Mucosa of descending colon (tissue), 3 donors: ENCODE data around the gene UNC13A. TPM values are rescaled to one million over a fixed set of nuclear protein-coding genes. Genes with fewer than 3 reads are reported as not detected.

Experiments used
- ATAC-seq: fragments of 200-7000 bp; cut with Tn5 transposase; one replicate; pipeline ENCODE4 v1.9.1; 2020; ENCODE audit warnings: mild to moderate bottlenecking, moderate library complexity
- DNase-seq, 3 donors: peaks; one replicate each; pipeline ENCODE4 v3.0.0-alpha.2; 2020
- H3K36me3 ChIP-seq: fragments of 200-600 bp; one replicate; pipeline ENCODE4 v1.8.0; 2021; ENCODE audit warnings: low read depth, mild to moderate bottlenecking
- H3K4me1 ChIP-seq: fragments of 200-600 bp; one replicate; pipeline ENCODE4 v1.8.0; 2021; ENCODE audit warnings: low read depth, mild to moderate bottlenecking
- H3K4me3 ChIP-seq: fragments of 200-600 bp; one replicate; pipeline ENCODE4 v1.8.0; 2021; ENCODE audit warnings: mild to moderate bottlenecking
- H3K9me3 ChIP-seq: fragments of 200-600 bp; one replicate; pipeline ENCODE4 v1.8.0; 2021; ENCODE audit warnings: mild to moderate bottlenecking
- CTCF ChIP-seq: fragments of 200-600 bp; IDR thresholded peaks from one replicate; pipeline ENCODE4 v1.8.0; 2022; ENCODE audit warnings: antibody characterized with exemption, mild to moderate bottlenecking
- intact Hi-C, 2 donors: fragments of 100-400 bp; cut with DNase I in 1 of 2; cut with micrococcal nuclease in 1 of 2; formaldehyde crosslinking; loops; one replicate each; pipeline versions ENCODE4 v1.11.0 to v1.11.1; 2022; cut with DNase I, micrococcal nuclease
- total RNA-seq, 3 donors: library from RNA; stranded (reverse); fragmentation: NEBNext Ultra II Directional in 2 of 3; extraction: Animal tissue kit (Norgen Biotek cat#: 25700) in 2 of 3; gene quantifications; one replicate each; pipeline versions ENCODE4 v1.2.1 to v1.2.4, GENCODE V29; 2021 to 2023
- donor health status: DM: no; HTN: no; CAD: no; lungs with moderate emphysema.
- donor health status: DM: no; HTN: no; CAD: no.
- donor health status: DM: no; HTN: yes; CAD: no.

Gene UNC13A
- total RNA-seq, 3 donors from 2014 or later = 0.53 to 0.85 (median 0.72) TPM

- Histone ChIP-seq H3K36me3 (peaks cover 3% of the 10 kb centered on the region), H3K4me3 (no peak overlapping the region), H3K4me1 (no peaks in the 10 kb centered on the region), H3K9me3 (no peaks in the 10 kb centered on the region)
- intact Hi-C loops = no loop called here
- TF ChIP-seq CTCF = no peak
- DNase-seq (peak; percentile 84 to 91 (median 87)), ATAC-seq (peak; percentile 92)
Observed at GRCh38 chr19:17579661-17580244, 108.4 kb downstream of the UNC13A start.

- ATAC-seq = no peak
- Histone ChIP-seq H3K4me3 (no peak overlapping the region), H3K4me1 (no peaks in the 10 kb centered on the region), H3K9me3 (no peaks in the 10 kb centered on the region), H3K36me3 (peaks cover 3% of the 10 kb centered on the region)
- DNase-seq = no peak
- TF ChIP-seq CTCF = no peak
- intact Hi-C loops = no loop called here
Observed at GRCh38 chr19:17577457-17578097, 110.6 kb downstream of the UNC13A start.

- Histone ChIP-seq H3K4me3 (no peak overlapping the region), H3K9me3 (no peaks in the 10 kb centered on the region), H3K36me3 (peaks cover 3% of the 10 kb centered on the region), H3K4me1 (no peaks in the 10 kb centered on the region)
- peak; percentile 77 to 93 (median 92) for DNase-seq
- intact Hi-C loops = no loop called here
- peak; percentile 89 for ATAC-seq
- no peak for TF ChIP-seq CTCF
Observed at GRCh38 chr19:17576758-17577456, 111.2 kb downstream of the UNC13A start.

GRCh38 chr19:17575871-17576757 lies 112.0 kb downstream of the UNC13A start:
- intact Hi-C loops = no loop called here
- H3K36me3 ChIP-seq = peaks cover 7% of the 10 kb centered on the region
- peak in 1 of 3 donors; percentile 45 for DNase-seq
- TF ChIP-seq CTCF = no peak
- ATAC-seq = peak; percentile 15
- no peaks in the 10 kb centered on the region for H3K4me1 ChIP-seq
- H3K4me3 ChIP-seq = no peak overlapping the region
- H3K9me3 ChIP-seq = no peaks in the 10 kb centered on the region

- Histone ChIP-seq H3K4me3 (no peak overlapping the region), H3K4me1 (no peaks in the 10 kb centered on the region), H3K36me3 (peaks cover 10% of the 10 kb centered on the region), H3K9me3 (no peaks in the 10 kb centered on the region)
- intact Hi-C loops = no loop called here
- ATAC-seq = no peak
- TF ChIP-seq CTCF = no peak
- DNase-seq = no peak
Observed at GRCh38 chr19:17572638-17573037, 115.5 kb downstream of the UNC13A start.
